ENCODE results near the gene TMEM38B. TPM values are rescaled to one million over a fixed set of nuclear protein-coding genes. Genes with fewer than 3 reads are reported as not detected.

The TMEM38B gene
- total and polyA plus RNA-seq, 2 of the 8 experiments (the other 6 are each of a cell fraction or from before 2014, with no cell fraction given): 10.6 to 12.4 TPM

DNA sequence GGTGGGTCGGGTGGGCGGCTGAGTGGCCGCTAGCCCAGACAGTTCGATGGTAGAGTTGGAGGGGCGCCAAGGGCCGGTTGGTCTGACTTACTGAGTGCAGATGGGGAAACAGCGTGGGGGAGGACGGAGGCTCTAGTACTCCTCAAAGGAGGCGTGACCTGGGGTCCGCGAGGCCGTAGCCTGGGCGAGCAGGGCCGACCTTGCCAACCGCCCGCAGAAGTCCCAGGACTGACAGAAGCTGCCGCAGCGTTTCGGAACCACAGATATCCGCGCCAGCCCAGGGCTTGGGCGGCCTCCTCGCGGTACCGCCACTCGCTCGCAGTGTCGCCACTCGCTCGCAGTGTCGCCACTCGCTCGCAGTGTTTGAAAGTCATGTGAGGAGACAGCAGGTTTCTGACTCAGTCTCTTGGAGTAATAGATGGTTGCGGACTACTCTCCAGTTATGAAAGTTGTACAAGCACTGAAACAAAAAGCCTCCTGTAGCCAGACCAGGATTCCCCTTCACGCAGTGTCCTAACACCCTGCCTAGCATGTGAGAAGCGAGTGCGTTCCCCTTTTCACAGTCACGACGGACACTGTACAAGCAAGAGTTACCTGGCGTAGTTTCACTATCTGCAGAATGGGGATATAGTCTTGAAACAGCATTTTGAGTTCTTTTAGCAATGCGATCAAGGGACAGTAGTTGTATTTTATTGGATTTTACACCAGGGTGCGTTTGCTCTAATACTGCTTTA, 674 bp downstream of the TMEM38B start (continued):
- 0 out of 2 replicates have a peak, but pooled peaks have one; percentile 11 for TF ChIP-seq E2F6 (IDR thresholded peaks at IDR 0.05)
- TF ChIP-seq ASH2L (IDR thresholded peaks at IDR 0.05; ENCODE audit: low read length): peak; percentile 66
- no peak for TF ChIP-seq SP2 (IDR thresholded peaks at IDR 0.05; ENCODE audit: low read length)
- TF ChIP-seq, protein P1, sequence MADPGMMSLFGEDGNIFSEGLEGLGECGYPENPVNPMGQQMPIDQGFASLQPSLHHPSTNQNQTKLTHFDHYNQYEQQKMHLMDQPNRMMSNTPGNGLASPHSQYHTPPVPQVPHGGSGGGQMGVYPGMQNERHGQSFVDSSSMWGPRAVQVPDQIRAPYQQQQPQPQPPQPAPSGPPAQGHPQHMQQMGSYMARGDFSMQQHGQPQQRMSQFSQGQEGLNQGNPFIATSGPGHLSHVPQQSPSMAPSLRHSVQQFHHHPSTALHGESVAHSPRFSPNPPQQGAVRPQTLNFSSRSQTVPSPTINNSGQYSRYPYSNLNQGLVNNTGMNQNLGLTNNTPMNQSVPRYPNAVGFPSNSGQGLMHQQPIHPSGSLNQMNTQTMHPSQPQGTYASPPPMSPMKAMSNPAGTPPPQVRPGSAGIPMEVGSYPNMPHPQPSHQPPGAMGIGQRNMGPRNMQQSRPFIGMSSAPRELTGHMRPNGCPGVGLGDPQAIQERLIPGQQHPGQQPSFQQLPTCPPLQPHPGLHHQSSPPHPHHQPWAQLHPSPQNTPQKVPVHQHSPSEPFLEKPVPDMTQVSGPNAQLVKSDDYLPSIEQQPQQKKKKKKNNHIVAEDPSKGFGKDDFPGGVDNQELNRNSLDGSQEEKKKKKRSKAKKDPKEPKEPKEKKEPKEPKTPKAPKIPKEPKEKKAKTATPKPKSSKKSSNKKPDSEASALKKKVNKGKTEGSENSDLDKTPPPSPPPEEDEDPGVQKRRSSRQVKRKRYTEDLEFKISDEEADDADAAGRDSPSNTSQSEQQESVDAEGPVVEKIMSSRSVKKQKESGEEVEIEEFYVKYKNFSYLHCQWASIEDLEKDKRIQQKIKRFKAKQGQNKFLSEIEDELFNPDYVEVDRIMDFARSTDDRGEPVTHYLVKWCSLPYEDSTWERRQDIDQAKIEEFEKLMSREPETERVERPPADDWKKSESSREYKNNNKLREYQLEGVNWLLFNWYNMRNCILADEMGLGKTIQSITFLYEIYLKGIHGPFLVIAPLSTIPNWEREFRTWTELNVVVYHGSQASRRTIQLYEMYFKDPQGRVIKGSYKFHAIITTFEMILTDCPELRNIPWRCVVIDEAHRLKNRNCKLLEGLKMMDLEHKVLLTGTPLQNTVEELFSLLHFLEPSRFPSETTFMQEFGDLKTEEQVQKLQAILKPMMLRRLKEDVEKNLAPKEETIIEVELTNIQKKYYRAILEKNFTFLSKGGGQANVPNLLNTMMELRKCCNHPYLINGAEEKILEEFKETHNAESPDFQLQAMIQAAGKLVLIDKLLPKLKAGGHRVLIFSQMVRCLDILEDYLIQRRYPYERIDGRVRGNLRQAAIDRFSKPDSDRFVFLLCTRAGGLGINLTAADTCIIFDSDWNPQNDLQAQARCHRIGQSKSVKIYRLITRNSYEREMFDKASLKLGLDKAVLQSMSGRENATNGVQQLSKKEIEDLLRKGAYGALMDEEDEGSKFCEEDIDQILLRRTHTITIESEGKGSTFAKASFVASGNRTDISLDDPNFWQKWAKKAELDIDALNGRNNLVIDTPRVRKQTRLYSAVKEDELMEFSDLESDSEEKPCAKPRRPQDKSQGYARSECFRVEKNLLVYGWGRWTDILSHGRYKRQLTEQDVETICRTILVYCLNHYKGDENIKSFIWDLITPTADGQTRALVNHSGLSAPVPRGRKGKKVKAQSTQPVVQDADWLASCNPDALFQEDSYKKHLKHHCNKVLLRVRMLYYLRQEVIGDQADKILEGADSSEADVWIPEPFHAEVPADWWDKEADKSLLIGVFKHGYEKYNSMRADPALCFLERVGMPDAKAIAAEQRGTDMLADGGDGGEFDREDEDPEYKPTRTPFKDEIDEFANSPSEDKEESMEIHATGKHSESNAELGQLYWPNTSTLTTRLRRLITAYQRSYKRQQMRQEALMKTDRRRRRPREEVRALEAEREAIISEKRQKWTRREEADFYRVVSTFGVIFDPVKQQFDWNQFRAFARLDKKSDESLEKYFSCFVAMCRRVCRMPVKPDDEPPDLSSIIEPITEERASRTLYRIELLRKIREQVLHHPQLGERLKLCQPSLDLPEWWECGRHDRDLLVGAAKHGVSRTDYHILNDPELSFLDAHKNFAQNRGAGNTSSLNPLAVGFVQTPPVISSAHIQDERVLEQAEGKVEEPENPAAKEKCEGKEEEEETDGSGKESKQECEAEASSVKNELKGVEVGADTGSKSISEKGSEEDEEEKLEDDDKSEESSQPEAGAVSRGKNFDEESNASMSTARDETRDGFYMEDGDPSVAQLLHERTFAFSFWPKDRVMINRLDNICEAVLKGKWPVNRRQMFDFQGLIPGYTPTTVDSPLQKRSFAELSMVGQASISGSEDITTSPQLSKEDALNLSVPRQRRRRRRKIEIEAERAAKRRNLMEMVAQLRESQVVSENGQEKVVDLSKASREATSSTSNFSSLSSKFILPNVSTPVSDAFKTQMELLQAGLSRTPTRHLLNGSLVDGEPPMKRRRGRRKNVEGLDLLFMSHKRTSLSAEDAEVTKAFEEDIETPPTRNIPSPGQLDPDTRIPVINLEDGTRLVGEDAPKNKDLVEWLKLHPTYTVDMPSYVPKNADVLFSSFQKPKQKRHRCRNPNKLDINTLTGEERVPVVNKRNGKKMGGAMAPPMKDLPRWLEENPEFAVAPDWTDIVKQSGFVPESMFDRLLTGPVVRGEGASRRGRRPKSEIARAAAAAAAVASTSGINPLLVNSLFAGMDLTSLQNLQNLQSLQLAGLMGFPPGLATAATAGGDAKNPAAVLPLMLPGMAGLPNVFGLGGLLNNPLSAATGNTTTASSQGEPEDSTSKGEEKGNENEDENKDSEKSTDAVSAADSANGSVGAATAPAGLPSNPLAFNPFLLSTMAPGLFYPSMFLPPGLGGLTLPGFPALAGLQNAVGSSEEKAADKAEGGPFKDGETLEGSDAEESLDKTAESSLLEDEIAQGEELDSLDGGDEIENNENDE (IDR thresholded peaks at IDR 0.05; ENCODE audit: insufficient replicate concordance, low read length): no peak
- TF ChIP-seq CBX8 (IDR thresholded peaks at IDR 0.05; ENCODE audit: borderline replicate concordance, low read depth, low read length): no peak
- TF ChIP-seq EP300 (IDR thresholded peaks at IDR 0.05; ENCODE audit: borderline replicate concordance in 1 of 2, low read depth in 2 of 2, low read length in 2 of 2): no peak
- no peak for TF ChIP-seq GTF2F1 (IDR thresholded peaks at IDR 0.05; ENCODE audit: borderline replicate concordance, low read depth, low read length)
- TF ChIP-seq SAP30 (IDR thresholded peaks at IDR 0.05; ENCODE audit: insufficient read depth, insufficient replicate concordance, low read length): no peak
- peak; percentile 51 for TF ChIP-seq EZH2 (IDR thresholded peaks at IDR 0.05; ENCODE audit: low read depth, low read length, severe bottlenecking)
